Pancreas (tissue), 10 donors: ENCODE results near the gene RAB40C. TPM values are rescaled to one million over a fixed set of nuclear protein-coding genes. Genes with fewer than 3 reads are reported as not detected.

Source experiments
- ATAC-seq, 4 donors: fragments of 200-7000 bp; cut with Tn5 transposase; one replicate each; pipeline versions ENCODE4 v1.8.0 to v1.9.1; 2020; ENCODE audit warnings: mild to moderate bottlenecking in 4 of 4, moderate library complexity in 4 of 4
- DNase-seq, 6 donors: peaks; one replicate each; pipeline ENCODE4 v3.0.0-alpha.2; 2020
- FAIRE-seq: peaks from 2 replicates; lab custom pipeline; 2012; peaks lifted over from hg19 to GRCh38; lab: Jason Lieb, UNC
- H3K27ac ChIP-seq, 4 donors: fragments of 200-600 bp; sonication (generic); 1 replicate in 3 of 4; 2 replicates in 1 of 4; pipeline versions ENCODE4 v1.5.0 to v1.8.0; 2020
- H3K27me3 ChIP-seq, 4 donors: fragments of 200-600 bp; one replicate each; pipeline ENCODE4 v1.8.0; 2021
- H3K36me3 ChIP-seq, 3 donors: fragments of 200-600 bp; sonication (generic) in 1 of 3; one replicate each; pipeline versions ENCODE4 v1.5.0 to v1.8.0; 2020 to 2021
- H3K4me1 ChIP-seq, 3 donors: fragments of 200-600 bp; one replicate each; pipeline ENCODE4 v1.8.0; 2021
- H3K4me3 ChIP-seq, 4 donors: fragments of 200-600 bp; sonication (generic) in 2 of 4; one replicate each; pipeline versions ENCODE4 v1.5.0 to v1.8.0; 2020 to 2021
- H3K9me3 ChIP-seq, 4 donors: fragments of 200-600 bp; one replicate each; pipeline ENCODE4 v1.8.0; 2021
- CTCF ChIP-seq, 4 donors: fragments of 200-600 bp; sonication (generic) in 3 of 4; IDR thresholded peaks; one replicate each; pipeline versions ENCODE4 v1.5.0 to v1.8.0; 2021; ENCODE audit warnings: antibody characterized with exemption in 4 of 4
- WGBS, 2 donors: extraction: QIAGEN DNeasy Blood & Tissue Kit; methylation state at CpG; one replicate each; pipeline ENCODE4 v1.1.7; 2013; 5-methylcytosine and 5-hydroxymethylcytosine counted together
- intact Hi-C, 3 donors: fragments of 100-400 bp; cut with DNase I; formaldehyde crosslinking; loops; one replicate each; pipeline versions ENCODE4 v1.11.1 to v1.14.2; 2022
- polyA plus RNA-seq, 2 donors: library from polyadenylated mRNA; stranded (reverse); fragments of 200-250 nt; gene quantifications; one replicate each; pipeline ENCODE4 v1.2.3, GENCODE V29; 2013
- total RNA-seq, 6 donors: library from RNA; stranded (reverse); fragmentation: NEBNext Ultra II Directional in 4 of 6; extraction: Animal tissue kit (Norgen Biotek cat#: 25700) in 4 of 6; gene quantifications; one replicate each; pipeline versions ENCODE4 v1.2.1 to v1.2.4, GENCODE V29; 2021 to 2023
- donor health status: healthy with polysubstance abuse.
- donor health status: DM: no; HTN: no; CAD: no; lungs with moderate emphysema.
- donor health status: DM: no; HTN: no; CAD: no.
- donor health status: control.
- donor health status: control.
- donor health status: Bipolar disorder and iron deficiency.
- donor health status: DM: yes; HTN: yes; CAD: no.
- donor health status: DM: no; HTN: no; CAD: no.
- donor health status: DM: no; HTN: no; CAD: no.
- donor health status: DM: yes; HTN: yes; CAD: no.

The RAB40C gene
- total and polyA plus RNA-seq, 8 donors = 19.4 to 71.4 (median 33.8) TPM

- no peaks in the 10 kb centered on the region for H3K27me3 ChIP-seq
- FAIRE-seq (no peak), DNase-seq (peak; percentile 93 to 98 (median 95)), ATAC-seq (peak; percentile 83 to 92 (median 87))
- H3K4me1 ChIP-seq = peaks cover 8 to 11% (median 10%) of the 10 kb centered on the region in 3 donors
- peaks cover 0 to 8% (median 0%) of the 10 kb centered on the region in 3 donors for H3K36me3 ChIP-seq
- peak within 1 kb of the TSS; percentile 83 to 97 (median 88) for H3K27ac ChIP-seq
- no peak for TF ChIP-seq CTCF (IDR thresholded peaks at IDR 0.05)
- intact Hi-C loops = no loop called here
- H3K9me3 ChIP-seq = no peaks in the 10 kb centered on the region
- peak within 1 kb of the TSS; percentile 72 to 84 (median 80) for H3K4me3 ChIP-seq
- 0 to 1% methylated on average over 81 to 91 of the region's 91 CpGs for WGBS, 2 donors
Observed at GRCh38 chr16:636206-637080, 46.6 kb downstream of the RAB40C start, which contains the start of gene METTL26. TSS of gene METTL26 (minus strand) at chr16:636305. CDS start at chr16:636290, 15 bp downstream.

DNA sequence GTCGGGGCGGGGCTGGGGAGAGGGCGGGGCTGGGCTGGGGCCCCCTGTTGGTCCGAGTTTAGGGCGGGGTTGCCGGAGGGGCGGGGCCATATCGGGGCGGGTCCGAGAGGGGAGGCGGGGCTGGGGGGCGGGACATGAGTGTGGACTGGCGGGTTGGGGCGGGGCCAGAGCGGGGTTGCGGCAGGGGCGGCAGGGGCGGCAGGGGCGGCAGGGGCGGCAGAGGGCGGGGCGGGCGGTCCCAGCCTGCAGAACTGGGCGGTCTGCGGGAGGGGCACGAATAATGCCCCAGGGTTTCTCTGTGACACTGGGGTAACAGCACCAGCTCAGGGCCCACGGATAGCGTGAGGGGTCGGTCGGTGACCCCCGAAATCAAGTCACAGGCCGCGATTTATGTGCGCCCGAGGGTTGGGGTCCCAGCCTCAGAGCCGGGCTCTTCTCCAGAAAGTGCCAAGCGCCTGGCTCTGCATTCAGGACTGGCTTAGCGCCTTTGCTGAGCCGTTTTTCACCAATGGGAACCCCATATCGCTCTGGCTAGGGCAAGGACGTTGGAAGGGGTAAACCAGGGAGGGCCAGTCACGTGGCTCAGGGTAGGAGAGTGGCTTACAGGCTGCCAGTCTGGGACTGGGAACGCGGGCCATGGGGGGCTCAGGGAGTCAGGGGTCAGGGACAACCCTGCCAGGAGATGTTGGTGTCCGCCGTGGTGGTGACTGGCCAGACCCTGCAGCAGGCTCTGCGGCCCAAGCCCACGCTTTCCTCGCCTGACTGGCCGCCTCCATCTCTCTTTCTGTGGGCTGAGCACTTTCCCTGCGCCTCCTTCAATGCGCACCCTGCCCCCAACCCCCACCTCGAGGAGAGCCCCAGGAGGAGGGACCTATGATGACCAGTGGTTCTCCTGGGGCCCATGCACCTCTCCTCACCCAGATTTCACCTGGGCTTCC lies 47.5 kb downstream of the RAB40C start:
- FAIRE-seq (no peak), ATAC-seq (peak; percentile 73 to 87 (median 79)), DNase-seq (peak; percentile 89 to 97 (median 94))
- no peaks in the 10 kb centered on the region for H3K9me3 ChIP-seq
- H3K4me3 ChIP-seq = peak overlapping the region; percentile 72 to 84 (median 80)
- peaks cover 0 to 8% (median 0%) of the 10 kb centered on the region in 3 donors for H3K36me3 ChIP-seq
- WGBS, 2 donors = 15 to 16% methylated on average over 50 to 53 of the region's 53 CpGs
- H3K27me3 ChIP-seq = no peaks in the 10 kb centered on the region
- H3K4me1 ChIP-seq = peaks cover 8 to 11% (median 10%) of the 10 kb centered on the region in 3 donors
- no peak for TF ChIP-seq CTCF (IDR thresholded peaks at IDR 0.05)
- H3K27ac ChIP-seq = peak overlapping the region; percentile 83 to 97 (median 88)
- intact Hi-C loops = no loop called here

GRCh38 chr16:638034-638543 lies 48.2 kb downstream of the RAB40C start:
- 65 to 67% methylated on average over 15 of the region's 15 CpGs for WGBS, 2 donors
- Histone ChIP-seq H3K36me3 (peaks cover 0 to 8% (median 0%) of the 10 kb centered on the region in 3 donors), H3K4me1 (peaks cover 9 to 14% (median 14%) of the 10 kb centered on the region in 3 donors), H3K27me3 (no peaks in the 10 kb centered on the region), H3K27ac (peak overlapping the region in 2 of 4 donors; percentile 17 to 20), H3K4me3 (no peak overlapping the region), H3K9me3 (no peaks in the 10 kb centered on the region)
- DNase-seq (peak in 3 of 6 donors; percentile 44 to 63 (median 47)), ATAC-seq (no peak), FAIRE-seq (no peak)
- intact Hi-C loops = no loop called here
- no peak for TF ChIP-seq CTCF (IDR thresholded peaks at IDR 0.05)

- peak in 2 of 6 donors; percentile 31 to 44 for DNase-seq
- WGBS, 2 donors = 81 to 84% methylated on average over 9 of the region's 9 CpGs
- H3K36me3 ChIP-seq = peaks cover 0 to under 1% (median 0%) of the 10 kb centered on the region in 3 donors
- intact Hi-C loops = no loop called here
- no peak for ATAC-seq
- no peak overlapping the region for H3K27ac ChIP-seq
- no peak overlapping the region for H3K4me3 ChIP-seq
- no peak for FAIRE-seq
- no peak for TF ChIP-seq CTCF (IDR thresholded peaks at IDR 0.05)
- H3K4me1 ChIP-seq = peaks cover 13 to 17% (median 16%) of the 10 kb centered on the region in 3 donors
- no peaks in the 10 kb centered on the region for H3K9me3 ChIP-seq
- no peaks in the 10 kb centered on the region for H3K27me3 ChIP-seq
Observed at GRCh38 chr16:638836-639235, 49.0 kb downstream of the RAB40C start.
